Tibial nerve (tissue), 4 donors: ENCODE measurements around the gene HIBADH.
"Not testable (repeated sequence)": the region's sequence is repeated elsewhere in the genome, so short reads cannot be mapped to it uniquely, and the experiment has no call there.

Experiments
- CTCF ChIP-seq, 5 experiments: fragments of 200-600 bp in 3 of 5; fragments of 450-650 bp in 2 of 5; sonication (generic) in 3 of 5; IDR thresholded peaks; one replicate each; pipeline ENCODE4 v1.5.1; 2016 to 2019; ENCODE audit warnings: antibody characterized with exemption in 5 of 5, mild to moderate bottlenecking in 3 of 5, moderate library complexity in 2 of 5
- EP300 ChIP-seq, 2 donors: sonication (generic); formaldehyde crosslinking; IDR thresholded peaks; one replicate each; pipeline ENCODE4 v1.6.1; 2017; ENCODE audit warnings: antibody characterized with exemption in 2 of 2, mild to moderate bottlenecking in 1 of 2

GRCh38 chr7:27674126-27674525 is 11.4 kb upstream of the HIBADH start:
- not testable (repeated sequence) for TF ChIP-seq CTCF, EP300 (IDR thresholded peaks at IDR 0.05)
